PFSK-1 (cell line): ENCODE results near the gene BMP2K.

Experiments used
- POLR2AphosphoS5 ChIP-seq: IDR thresholded peaks from 2 replicates; pipeline ENCODE4 v1.6.1; 2012; ENCODE audit warnings: low read depth, mild to moderate bottlenecking, control low read depth, low read length, moderate library complexity
- REST ChIP-seq, 2 experiments: IDR thresholded peaks; 2 replicates each; pipeline versions ENCODE4 v1.6.1 to v1.8.0; 2011 to 2012; ENCODE audit warnings: low read depth in 2 of 2, low read length in 2 of 2, control low read depth in 1 of 2, inconsistent platforms in 1 of 2, mild to moderate bottlenecking in 1 of 2, moderate library complexity in 1 of 2; ENCODE audit not compliant: insufficient read depth in 1 of 2
- SIN3A ChIP-seq: IDR thresholded peaks from 2 replicates; pipeline ENCODE4 v1.6.1; 2012; ENCODE audit warnings: mild to moderate bottlenecking, low read length, moderate library complexity, borderline replicate concordance; ENCODE audit not compliant: insufficient read depth
- TAF1 ChIP-seq: IDR thresholded peaks from 2 replicates; pipeline ENCODE4 v1.6.1; 2012; ENCODE audit warnings: low read length, control low read depth, borderline replicate concordance; ENCODE audit not compliant: insufficient read depth

GRCh38 chr4:78799551-78800495 is 23.7 kb downstream of the BMP2K start:
- no peak for TF ChIP-seq POLR2AphosphoS5
- no peak for TF ChIP-seq REST (IDR thresholded peaks at IDR 0.05; ENCODE audit: insufficient read depth in 1 of 2, low read depth in 2 of 2, low read length in 2 of 2)
- TF ChIP-seq SIN3A = no peak
- TF ChIP-seq TAF1 = no peak
